B cell (primary cell): ENCODE data around the gene KIRREL3.
A peak's percentile ranks its signal among the peaks of the same experiment; 100 is the strongest.

Source experiments
- EZH2 ChIP-seq: IDR thresholded peaks from 2 replicates; pipeline ENCODE4 v1.6.1; 2012; ENCODE audit warnings: borderline replicate concordance, low read depth, mild to moderate bottlenecking, moderate library complexity, low read length; ENCODE audit not compliant: insufficient read depth, poor library complexity, severe bottlenecking
- TF ChIP-seq, protein P1 (sequence below): fragments of 200-600 bp; IDR thresholded peaks from one replicate; pipeline ENCODE4 v1.8.0; 2022; ENCODE audit warnings: antibody characterized with exemption, mild to moderate bottlenecking

DNA sequence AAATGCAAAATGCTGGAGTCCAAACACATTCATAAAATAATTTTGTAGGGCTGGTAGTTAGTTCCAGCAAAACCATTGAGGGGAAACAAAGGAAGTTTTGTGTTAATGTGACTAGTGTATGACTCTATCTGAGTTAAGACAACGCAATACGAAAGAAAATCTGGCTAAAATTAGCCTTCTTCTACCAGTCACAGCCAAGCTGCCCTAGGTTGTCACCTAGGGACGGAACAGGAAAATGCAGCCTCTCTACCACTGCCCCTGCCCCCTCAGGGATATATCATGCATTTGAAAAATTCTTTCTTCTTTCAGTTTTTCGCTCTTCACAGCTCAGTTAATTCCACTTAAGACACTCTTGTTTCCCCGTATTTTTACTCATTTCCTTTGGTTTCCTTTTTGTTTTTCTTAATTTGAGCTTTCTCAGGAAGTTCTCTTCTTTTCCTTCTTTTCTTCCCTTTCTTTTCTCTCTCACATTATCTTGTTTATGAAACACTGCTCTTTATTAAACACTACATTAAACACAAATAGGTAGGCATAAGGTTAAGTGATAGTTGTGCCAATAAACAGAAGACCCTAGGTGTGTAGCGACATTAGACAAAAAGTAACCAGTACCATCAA is 30.6 kb downstream of the KIRREL3 start:
- TF ChIP-seq, protein P1, sequence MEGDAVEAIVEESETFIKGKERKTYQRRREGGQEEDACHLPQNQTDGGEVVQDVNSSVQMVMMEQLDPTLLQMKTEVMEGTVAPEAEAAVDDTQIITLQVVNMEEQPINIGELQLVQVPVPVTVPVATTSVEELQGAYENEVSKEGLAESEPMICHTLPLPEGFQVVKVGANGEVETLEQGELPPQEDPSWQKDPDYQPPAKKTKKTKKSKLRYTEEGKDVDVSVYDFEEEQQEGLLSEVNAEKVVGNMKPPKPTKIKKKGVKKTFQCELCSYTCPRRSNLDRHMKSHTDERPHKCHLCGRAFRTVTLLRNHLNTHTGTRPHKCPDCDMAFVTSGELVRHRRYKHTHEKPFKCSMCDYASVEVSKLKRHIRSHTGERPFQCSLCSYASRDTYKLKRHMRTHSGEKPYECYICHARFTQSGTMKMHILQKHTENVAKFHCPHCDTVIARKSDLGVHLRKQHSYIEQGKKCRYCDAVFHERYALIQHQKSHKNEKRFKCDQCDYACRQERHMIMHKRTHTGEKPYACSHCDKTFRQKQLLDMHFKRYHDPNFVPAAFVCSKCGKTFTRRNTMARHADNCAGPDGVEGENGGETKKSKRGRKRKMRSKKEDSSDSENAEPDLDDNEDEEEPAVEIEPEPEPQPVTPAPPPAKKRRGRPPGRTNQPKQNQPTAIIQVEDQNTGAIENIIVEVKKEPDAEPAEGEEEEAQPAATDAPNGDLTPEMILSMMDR, result peak; percentile 7
- TF ChIP-seq EZH2, result no peak
